ENCODE results near the gene KRTAP3-3.

KRTAP3-3 gene

GRCh38 chr17:40980596-40980995 lies 13.4 kb downstream of the KRTAP3-3 start:
- Mint-ChIP-seq H3K36me3 (ENCODE audit: low read depth) (no peaks in the 10 kb centered on the region), H3K27me3 (ENCODE audit: low read depth) (peaks cover 6% of the 10 kb centered on the region), H3K4me1 (peaks cover 36% of the 10 kb centered on the region), H3K27ac (peak overlapping the region; percentile 17 to 50 (median 26)), H3K9me3 (no peaks in the 10 kb centered on the region), H3K4me3 (peak overlapping the region in 2 of 3 experiments; percentile 6 to 27)
- TF ChIP-seq CTCF (IDR thresholded peaks at IDR 0.05; ENCODE audit: unreplicated experiment in 3 of 3): no peak

GRCh38 chr17:40980117-40980516 lies 13.8 kb downstream of the KRTAP3-3 start:
- peak overlapping the region; percentile 17 to 50 (median 26) for H3K27ac Mint-ChIP-seq
- H3K27me3 Mint-ChIP-seq (ENCODE audit: low read depth): peaks cover 6% of the 10 kb centered on the region
- no peaks in the 10 kb centered on the region for H3K9me3 Mint-ChIP-seq
- peak overlapping the region in 1 of 3 experiments; percentile 14 for H3K4me3 Mint-ChIP-seq
- H3K36me3 Mint-ChIP-seq (ENCODE audit: low read depth): no peaks in the 10 kb centered on the region
- H3K4me1 Mint-ChIP-seq: peaks cover 41% of the 10 kb centered on the region
- TF ChIP-seq CTCF (IDR thresholded peaks at IDR 0.05; ENCODE audit: unreplicated experiment in 3 of 3): no peak

GRCh38 chr17:40978575-40979151 lies 15.3 kb downstream of the KRTAP3-3 start:
- peaks cover 37% of the 10 kb centered on the region for H3K4me1 Mint-ChIP-seq
- H3K27me3 Mint-ChIP-seq (ENCODE audit: low read depth): peaks cover under 1% of the 10 kb centered on the region
- H3K36me3 Mint-ChIP-seq (ENCODE audit: low read depth): no peaks in the 10 kb centered on the region
- H3K27ac Mint-ChIP-seq: peak overlapping the region; percentile 25 to 65 (median 48)
- H3K9me3 Mint-ChIP-seq: no peaks in the 10 kb centered on the region
- TF ChIP-seq CTCF (IDR thresholded peaks at IDR 0.05; ENCODE audit: unreplicated experiment in 3 of 3): no peak
- no peak overlapping the region for H3K4me3 Mint-ChIP-seq

GRCh38 chr17:40975516-40975915 lies 18.4 kb downstream of the KRTAP3-3 start:
- Mint-ChIP-seq H3K36me3 (ENCODE audit: low read depth) (no peaks in the 10 kb centered on the region), H3K9me3 (peaks cover 3% of the 10 kb centered on the region), H3K27me3 (ENCODE audit: low read depth) (no peaks in the 10 kb centered on the region), H3K4me3 (no peak overlapping the region), H3K4me1 (peaks cover 25% of the 10 kb centered on the region), H3K27ac (no peak overlapping the region)
- no peak for TF ChIP-seq CTCF (IDR thresholded peaks at IDR 0.05; ENCODE audit: unreplicated experiment in 3 of 3)

GRCh38 chr17:40974366-40974765 lies 19.6 kb downstream of the KRTAP3-3 start:
- no peaks in the 10 kb centered on the region for H3K27me3 Mint-ChIP-seq (ENCODE audit: low read depth)
- H3K9me3 Mint-ChIP-seq: peaks cover 3% of the 10 kb centered on the region
- no peaks in the 10 kb centered on the region for H3K36me3 Mint-ChIP-seq (ENCODE audit: low read depth)
- H3K4me1 Mint-ChIP-seq: peaks cover 15% of the 10 kb centered on the region
- H3K27ac Mint-ChIP-seq: no peak overlapping the region
- TF ChIP-seq CTCF (IDR thresholded peaks at IDR 0.05; ENCODE audit: unreplicated experiment in 3 of 3): no peak
- H3K4me3 Mint-ChIP-seq: no peak overlapping the region

GRCh38 chr17:40967582-40967981 lies 26.4 kb downstream of the KRTAP3-3 start:
- TF ChIP-seq CTCF (IDR thresholded peaks at IDR 0.05; ENCODE audit: unreplicated experiment in 3 of 3): no peak
- Mint-ChIP-seq H3K36me3 (ENCODE audit: low read depth) (no peaks in the 10 kb centered on the region), H3K27me3 (ENCODE audit: low read depth) (no peaks in the 10 kb centered on the region), H3K4me1 (no peaks in the 10 kb centered on the region), H3K9me3 (peaks cover 3% of the 10 kb centered on the region), H3K4me3 (no peak overlapping the region), H3K27ac (no peak overlapping the region)
